SKM-1 treated with dmso at 0.1 percent for 144 hours (cell line): Measurements from ENCODE around the gene MPND.

ENCODE experiments used
- DNase-seq: peaks from one replicate; lab custom pipeline; 2025; ENCODE audit not compliant: unreplicated experiment; lab: John Stamatoyannopoulos, UW

MPND gene

DNA sequence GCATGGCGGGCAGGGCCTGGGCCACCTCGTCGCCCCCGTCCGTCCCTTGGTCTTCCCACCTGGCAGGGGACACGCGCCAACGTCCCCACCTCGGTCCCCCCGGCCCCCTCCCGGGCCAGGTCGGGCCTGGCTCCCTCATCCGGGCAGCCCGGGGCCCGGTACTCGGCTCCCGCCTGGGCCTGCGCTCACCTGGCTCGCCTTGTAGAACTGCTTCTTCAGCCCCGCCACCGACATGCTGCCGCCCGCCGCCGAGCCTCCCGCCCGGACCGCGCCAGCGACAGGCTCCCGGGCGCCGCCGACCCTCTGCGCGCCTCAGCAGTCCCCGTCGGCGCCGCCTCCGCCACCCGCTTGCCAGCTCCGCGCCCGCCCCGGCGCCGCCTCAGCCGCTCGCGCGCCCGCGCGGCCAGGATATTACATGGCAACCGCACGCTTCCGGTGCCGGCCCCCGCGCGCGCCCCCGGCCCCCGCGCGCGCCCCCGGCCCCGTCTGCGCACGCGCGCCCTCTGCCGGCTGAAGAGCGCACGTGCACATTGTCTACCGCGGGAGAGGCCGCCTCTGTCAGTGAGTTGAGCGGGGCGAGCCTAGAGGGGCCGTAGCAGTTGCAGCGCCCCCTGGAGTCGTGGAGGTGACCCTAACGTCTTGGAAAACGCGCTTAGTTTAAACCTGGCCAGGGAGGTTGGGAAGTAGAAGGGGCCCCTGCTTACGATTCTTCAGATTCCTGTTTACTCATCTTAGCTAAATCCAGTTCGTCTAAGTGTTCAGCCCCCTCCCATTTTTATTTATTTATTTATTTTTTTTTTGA, 57.0 kb downstream of the MPND start, which contains the start of gene SH3GL1:
TSS of gene SH3GL1 (minus strand) at position 413 of the 802 bp plus-strand sequence. CDS start at position 234, 179 bp downstream.
- DNase-seq: peak; percentile 95

GRCh38 chr19:4401769-4402170, 58.4 kb downstream of the MPND start:
- DNase-seq: no peak

- peak; percentile 99 for DNase-seq
Observed at GRCh38 chr19:4402171-4403004, 59.0 kb downstream of the MPND start, which contains the start of gene CHAF1A. TSS of gene CHAF1A (plus strand) at chr19:4402640. CDS start at chr19:4402763, 123 bp downstream.

DNA sequence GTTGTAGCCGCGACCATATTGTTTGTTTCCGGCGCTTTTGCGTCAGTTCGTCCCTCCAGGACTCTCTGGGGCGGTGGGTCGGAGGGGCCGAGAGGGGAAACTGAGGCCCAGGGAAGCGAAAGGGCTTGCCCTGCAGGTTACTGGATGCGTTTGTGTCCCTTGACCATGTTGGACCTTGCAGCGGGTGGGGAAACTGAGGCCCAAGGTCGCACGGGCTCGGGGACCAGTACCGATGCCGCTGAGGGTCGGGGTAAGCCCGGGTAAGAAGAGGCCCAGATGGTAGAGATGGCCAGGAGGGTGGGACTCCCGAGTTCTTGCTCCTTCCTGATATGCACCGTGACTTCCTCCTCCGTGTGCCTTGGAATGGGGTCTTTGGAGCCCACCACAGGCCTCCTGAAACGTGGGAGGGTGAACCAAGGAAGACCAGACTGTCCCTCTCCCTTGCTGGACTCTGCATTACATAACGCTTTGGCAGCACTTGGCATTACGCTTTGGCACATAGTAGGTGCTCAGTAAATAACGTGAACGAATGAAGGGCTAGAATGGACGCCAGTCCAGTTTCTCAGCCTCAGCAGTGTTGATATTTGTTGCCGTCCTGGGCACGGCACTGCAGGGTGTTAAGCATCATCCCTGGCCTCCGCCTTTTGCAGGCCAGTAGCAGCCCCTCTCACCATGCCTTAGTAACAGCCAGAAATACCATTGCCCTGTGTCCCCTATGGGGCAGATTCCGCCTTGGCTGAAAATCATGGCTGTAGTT, 59.8 kb downstream of the MPND start:
- DNase-seq: no peak

GRCh38 chr19:4405977-4406376, 62.6 kb downstream of the MPND start:
- DNase-seq: no peak

GRCh38 chr19:4406626-4407025, 63.3 kb downstream of the MPND start:
- no peak for DNase-seq

- no peak for DNase-seq
Observed at GRCh38 chr19:4409123-4409933, 66.0 kb downstream of the MPND start.
